ENCODE measurements around the gene LTN1.

The LTN1 gene

GRCh38 chr21:28923439-28923975, 69.2 kb downstream of the LTN1 start:
- DNase-seq: no peak

GRCh38 chr21:28922368-28922767, 70.3 kb downstream of the LTN1 start:
- no peak for DNase-seq

- DNase-seq: no peak
Observed at GRCh38 chr21:28916150-28916893, 76.4 kb downstream of the LTN1 start.

GRCh38 chr21:28913071-28913470, 79.6 kb downstream of the LTN1 start:
- no peak for DNase-seq

- DNase-seq: no peak
Observed at GRCh38 chr21:28910280-28910887, 82.3 kb downstream of the LTN1 start.

GRCh38 chr21:28908351-28908750, 84.3 kb downstream of the LTN1 start:
- DNase-seq: no peak

- DNase-seq: no peak
Observed at GRCh38 chr21:28906841-28907240, 85.8 kb downstream of the LTN1 start.

GRCh38 chr21:28906236-28906635, 86.4 kb downstream of the LTN1 start:
- no peak for DNase-seq

- no peak for DNase-seq
Observed at GRCh38 chr21:28904961-28905435, 87.7 kb downstream of the LTN1 start.

GRCh38 chr21:28903448-28903847, 89.2 kb downstream of the LTN1 start:
- DNase-seq: no peak

- no peak for DNase-seq
Observed at GRCh38 chr21:28900481-28900880, 92.2 kb downstream of the LTN1 start.

GRCh38 chr21:28899744-28900143, 92.9 kb downstream of the LTN1 start:
- no peak for DNase-seq

GRCh38 chr21:28899220-28899619, 93.5 kb downstream of the LTN1 start:
- no peak for DNase-seq

GRCh38 chr21:28893687-28894086, 99.0 kb downstream of the LTN1 start:
- DNase-seq: no peak

- DNase-seq: no peak
Observed at GRCh38 chr21:28892199-28893111, 100.2 kb downstream of the LTN1 start.

GRCh38 chr21:28885853-28886177, 106.9 kb downstream of the LTN1 start:
- DNase-seq: no peak

- DNase-seq: peak; percentile 95
Observed at GRCh38 chr21:28884976-28885852, 107.5 kb downstream of the LTN1 start.

GRCh38 chr21:28884481-28884880, 108.2 kb downstream of the LTN1 start:
- DNase-seq: no peak

- no peak for DNase-seq
Observed at GRCh38 chr21:28883931-28884330, 108.7 kb downstream of the LTN1 start.

- no peak for DNase-seq
Observed at GRCh38 chr21:28882345-28882744, 110.3 kb downstream of the LTN1 start.
